ENCODE results near the gene TDRD9. TPM values are rescaled to one million over a fixed set of nuclear protein-coding genes. Genes with fewer than 3 reads are reported as not detected.

Gene TDRD9
- total and polyA plus RNA-seq, 2 experiments from 2014 or later, result 0.24 TPM; not detected in 1

DNA sequence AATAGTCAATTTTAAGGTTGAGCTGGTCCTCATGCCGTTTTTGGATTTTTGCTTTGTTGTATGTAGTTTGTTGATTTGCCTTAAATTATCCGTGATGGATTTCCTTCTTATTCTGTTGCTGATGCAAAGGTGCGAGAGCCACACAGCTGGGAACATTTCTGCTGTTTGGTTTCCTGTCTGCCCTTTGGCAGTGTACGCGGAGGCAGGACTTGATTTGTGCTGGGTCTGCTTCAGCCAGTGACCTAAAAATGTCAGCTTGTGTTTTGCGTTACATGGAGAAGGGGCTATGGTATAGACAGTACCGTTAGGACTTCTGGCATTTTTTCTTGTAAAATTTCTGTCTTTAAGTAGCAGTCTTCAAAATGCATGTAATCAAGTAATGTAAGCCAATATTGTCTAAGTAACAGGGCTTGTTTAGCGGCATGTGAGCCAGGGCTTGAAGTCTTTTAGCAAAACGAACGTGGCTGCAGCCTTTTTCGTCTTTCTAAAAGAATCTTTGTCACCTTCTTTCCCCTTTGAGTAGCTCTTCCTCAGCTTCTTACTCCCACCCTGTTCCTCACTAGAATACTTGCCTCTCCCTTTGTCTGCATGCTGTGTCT lies 32.3 kb downstream of the TDRD9 start (continued):
- no peak for TF ChIP-seq EZH2phosphoT487 (IDR thresholded peaks at IDR 0.05; ENCODE audit: unreplicated experiment)
- TF ChIP-seq ZNF114 (CRISPR knock-in tag; IDR thresholded peaks at IDR 0.05), result no peak
- TF ChIP-seq CTCF (conservative IDR thresholded peaks at IDR 0.05; ENCODE audit: low read depth in 2 of 2), result no peak
- no peak for TF ChIP-seq EZH2 (IDR thresholded peaks at IDR 0.05; ENCODE audit: low read depth, unreplicated experiment)
- TF ChIP-seq, protein P1, sequence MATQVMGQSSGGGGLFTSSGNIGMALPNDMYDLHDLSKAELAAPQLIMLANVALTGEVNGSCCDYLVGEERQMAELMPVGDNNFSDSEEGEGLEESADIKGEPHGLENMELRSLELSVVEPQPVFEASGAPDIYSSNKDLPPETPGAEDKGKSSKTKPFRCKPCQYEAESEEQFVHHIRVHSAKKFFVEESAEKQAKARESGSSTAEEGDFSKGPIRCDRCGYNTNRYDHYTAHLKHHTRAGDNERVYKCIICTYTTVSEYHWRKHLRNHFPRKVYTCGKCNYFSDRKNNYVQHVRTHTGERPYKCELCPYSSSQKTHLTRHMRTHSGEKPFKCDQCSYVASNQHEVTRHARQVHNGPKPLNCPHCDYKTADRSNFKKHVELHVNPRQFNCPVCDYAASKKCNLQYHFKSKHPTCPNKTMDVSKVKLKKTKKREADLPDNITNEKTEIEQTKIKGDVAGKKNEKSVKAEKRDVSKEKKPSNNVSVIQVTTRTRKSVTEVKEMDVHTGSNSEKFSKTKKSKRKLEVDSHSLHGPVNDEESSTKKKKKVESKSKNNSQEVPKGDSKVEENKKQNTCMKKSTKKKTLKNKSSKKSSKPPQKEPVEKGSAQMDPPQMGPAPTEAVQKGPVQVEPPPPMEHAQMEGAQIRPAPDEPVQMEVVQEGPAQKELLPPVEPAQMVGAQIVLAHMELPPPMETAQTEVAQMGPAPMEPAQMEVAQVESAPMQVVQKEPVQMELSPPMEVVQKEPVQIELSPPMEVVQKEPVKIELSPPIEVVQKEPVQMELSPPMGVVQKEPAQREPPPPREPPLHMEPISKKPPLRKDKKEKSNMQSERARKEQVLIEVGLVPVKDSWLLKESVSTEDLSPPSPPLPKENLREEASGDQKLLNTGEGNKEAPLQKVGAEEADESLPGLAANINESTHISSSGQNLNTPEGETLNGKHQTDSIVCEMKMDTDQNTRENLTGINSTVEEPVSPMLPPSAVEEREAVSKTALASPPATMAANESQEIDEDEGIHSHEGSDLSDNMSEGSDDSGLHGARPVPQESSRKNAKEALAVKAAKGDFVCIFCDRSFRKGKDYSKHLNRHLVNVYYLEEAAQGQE (IDR thresholded peaks at IDR 0.05; ENCODE audit: unreplicated experiment), result no peak
- no peak for TF ChIP-seq POLR2AphosphoS5 (IDR thresholded peaks at IDR 0.05; ENCODE audit: low read depth)
- no peak for TF ChIP-seq CREB1 (CRISPR knock-in tag; IDR thresholded peaks at IDR 0.05; ENCODE audit: low read depth)
- TF ChIP-seq ZNF331 (CRISPR knock-in tag; IDR thresholded peaks at IDR 0.05; ENCODE audit: low read depth), result no peak
- no peak for TF ChIP-seq JUNB (IDR thresholded peaks at IDR 0.05; ENCODE audit: unreplicated experiment)
- no peak for TF ChIP-seq NANOG (IDR thresholded peaks at IDR 0.05; ENCODE audit: borderline replicate concordance)
- TF ChIP-seq STAT1 (IDR thresholded peaks at IDR 0.05; ENCODE audit: unreplicated experiment), result no peak

DNA sequence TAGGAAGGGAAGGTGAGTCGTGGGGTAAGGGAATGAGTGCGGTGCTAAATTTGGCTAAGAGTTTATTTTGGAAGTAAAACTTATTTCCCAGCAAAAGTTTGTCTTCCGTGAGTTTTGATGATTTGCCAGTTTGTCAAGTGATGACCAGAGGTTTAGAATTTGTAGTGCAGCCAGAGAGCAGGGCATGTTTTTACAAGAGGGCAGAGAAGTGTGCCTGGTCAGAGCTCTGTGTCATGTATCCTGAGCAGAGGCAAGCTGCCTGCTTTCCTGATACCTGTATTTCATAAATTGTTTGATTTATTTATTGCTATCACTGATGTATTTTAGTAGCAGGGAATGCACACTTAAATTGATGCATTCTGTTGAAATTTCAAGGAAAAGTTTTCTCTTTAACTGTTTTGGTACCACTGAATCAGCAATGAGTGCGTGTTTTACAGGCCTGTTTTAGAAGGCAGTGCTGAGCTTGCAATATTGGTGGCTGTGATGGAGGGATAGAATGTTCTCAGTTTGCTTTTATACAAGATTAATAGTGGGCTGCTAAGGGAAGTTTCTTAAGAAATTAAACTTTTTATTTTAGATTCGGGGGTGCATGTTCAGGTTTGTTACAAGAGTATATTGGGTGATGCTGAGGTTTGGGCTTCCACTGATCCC lies 33.8 kb downstream of the TDRD9 start:
- H3K36me3 Mint-ChIP-seq (ENCODE audit: low read depth), result no peaks in the 10 kb centered on the region
- ATAC-seq (no peak), DNase-seq (ENCODE audit: low spot score) (no peak)
- H3K27ac ChIP-seq (ENCODE audit: low read depth), result no peak overlapping the region
- no peaks in the 10 kb centered on the region for H3K36me3 ChIP-seq (ENCODE audit: insufficient read depth)
- H3K4me3 ChIP-seq, result no peak overlapping the region
- H4K20me1 ChIP-seq (replicated peaks; ENCODE audit: insufficient read depth), result no peaks in the 10 kb centered on the region
- H3K9me3 Mint-ChIP-seq, result no peaks in the 10 kb centered on the region
- no peak overlapping the region for H3K4me2 ChIP-seq
- no peak overlapping the region for H3K27ac Mint-ChIP-seq
- no peaks in the 10 kb centered on the region for H3K79me2 ChIP-seq (replicated peaks; ENCODE audit: insufficient read depth)
- no peaks in the 10 kb centered on the region for H3K4me1 ChIP-seq (ENCODE audit: insufficient read depth)
- no peaks in the 10 kb centered on the region for H3K27me3 Mint-ChIP-seq (ENCODE audit: insufficient read depth, low read depth, poor library complexity)
- H3K9me2 ChIP-seq (ENCODE audit: insufficient read depth), result no peaks in the 10 kb centered on the region
- H3K27me3 ChIP-seq (ENCODE audit: insufficient read depth), result no peaks in the 10 kb centered on the region
- no peaks in the 10 kb centered on the region for H3F3A ChIP-seq (replicated peaks; ENCODE audit: low read depth)
- H3K4me1 Mint-ChIP-seq, result no peaks in the 10 kb centered on the region
- no peak overlapping the region for H2AFZ ChIP-seq
- H3K4me3 Mint-ChIP-seq, result no peak overlapping the region
- no peak for TF ChIP-seq CREB1 (CRISPR knock-in tag; IDR thresholded peaks at IDR 0.05; ENCODE audit: low read depth)
- TF ChIP-seq ZNF331 (CRISPR knock-in tag; IDR thresholded peaks at IDR 0.05; ENCODE audit: low read depth), result no peak
- TF ChIP-seq, protein P1 (IDR thresholded peaks at IDR 0.05; ENCODE audit: unreplicated experiment), result no peak
- no peak for TF ChIP-seq ZNF114 (CRISPR knock-in tag; IDR thresholded peaks at IDR 0.05)
- no peak for TF ChIP-seq NANOG (IDR thresholded peaks at IDR 0.05; ENCODE audit: borderline replicate concordance)
- TF ChIP-seq EZH2 (IDR thresholded peaks at IDR 0.05; ENCODE audit: low read depth, unreplicated experiment), result no peak
- TF ChIP-seq POLR2AphosphoS5 (IDR thresholded peaks at IDR 0.05; ENCODE audit: low read depth), result no peak

All from GM23338 (cell line).